DND-41 (cell line): ENCODE results near the gene RNF14.
A peak's percentile ranks its signal among the peaks of the same experiment; 100 is the strongest.
"Not testable (repeated sequence)": the region's sequence is repeated elsewhere in the genome, so short reads cannot be mapped to it uniquely, and the experiment has no call there.

Experiments
- ATAC-seq: fragments of 200-7000 bp; cut with Tn5 transposase; 3 replicates; pipeline ENCODE4 v1.9.1; 2021; ENCODE audit warnings: low read depth; ENCODE audit not compliant: insufficient read depth
- DNase-seq: peaks from one replicate; pipeline ENCODE4 v3.0.0-alpha.2; 2020
- H2AFZ ChIP-seq: 2 replicates; pipeline ENCODE4 v1.6.0; 2012; ENCODE audit warnings: low read depth, low read length
- H3K27ac ChIP-seq: 2 replicates; pipeline ENCODE4 v1.5.1; 2012; ENCODE audit warnings: low read length, inconsistent platforms
- H3K27me3 ChIP-seq: fragments of 200-600 bp; sonication (generic); 2 replicates; pipeline ENCODE4 v1.6.0; 2012; ENCODE audit warnings: low read length, mild to moderate bottlenecking, inconsistent platforms; ENCODE audit not compliant: insufficient read depth, poor library complexity
- H3K36me3 ChIP-seq: 2 replicates; pipeline ENCODE4 v1.5.1; 2012; ENCODE audit warnings: low read length, inconsistent platforms; ENCODE audit not compliant: insufficient read depth
- H3K4me1 ChIP-seq: 2 replicates; pipeline ENCODE4 v1.5.1; 2012; ENCODE audit warnings: mild to moderate bottlenecking, low read length; ENCODE audit not compliant: insufficient read depth
- H3K4me2 ChIP-seq: 2 replicates; pipeline ENCODE4 v1.6.0; 2012; ENCODE audit warnings: mild to moderate bottlenecking, moderate library complexity, low read length, inconsistent platforms; ENCODE audit not compliant: insufficient read depth
- H3K4me3 ChIP-seq, 2 experiments: fragments of 200-600 bp in 1 of 2; shearing (Covaris generic) in 1 of 2; 2 replicates each; pipeline ENCODE4 v1.5.1; 2012 to 2016; ENCODE audit warnings: inconsistent platforms in 2 of 2, low read length in 2 of 2, mild to moderate bottlenecking in 2 of 2, low read depth in 1 of 2, moderate library complexity in 1 of 2
- H3K79me2 ChIP-seq: 2 replicates; pipeline ENCODE4 v1.6.0; 2012; ENCODE audit warnings: low read length, inconsistent platforms; ENCODE audit not compliant: insufficient read depth
- H3K9ac ChIP-seq: 2 replicates; pipeline ENCODE4 v1.6.0; 2012; ENCODE audit warnings: low read depth, mild to moderate bottlenecking, inconsistent platforms, low read length, moderate library complexity
- H3K9me3 ChIP-seq: 2 replicates; pipeline ENCODE4 v1.5.1; 2012; ENCODE audit warnings: low read length, moderate library complexity, mild to moderate bottlenecking, inconsistent platforms; ENCODE audit not compliant: insufficient read depth, severe bottlenecking
- H4K20me1 ChIP-seq: 2 replicates; pipeline ENCODE4 v1.6.0; 2012; ENCODE audit warnings: low read length; ENCODE audit not compliant: insufficient read depth
- CTCF ChIP-seq: IDR thresholded peaks from 2 replicates; pipeline ENCODE4 v1.5.1; 2012; ENCODE audit warnings: borderline replicate concordance, low read length, moderate library complexity, mild to moderate bottlenecking; ENCODE audit not compliant: poor library complexity, severe bottlenecking; ENCODE audit errors: extremely low read depth
- EZH2 ChIP-seq: IDR thresholded peaks from 3 replicates; pipeline ENCODE4 v1.6.1; 2012; ENCODE audit warnings: borderline replicate concordance, low read depth, mild to moderate bottlenecking, moderate library complexity, low read length, inconsistent platforms; ENCODE audit not compliant: severe bottlenecking

RNF14 gene

GRCh38 chr5:141968914-141969608 is at the start of gene RNF14:
TSS of gene RNF14 (plus strand) at chr5:141969105. CDS start at chr5:141973589, 4,484 bp downstream.
- no peak for TF ChIP-seq EZH2
- TF ChIP-seq CTCF = peak; percentile 96
- peaks cover 24% of the 10 kb centered on the region for H3K36me3 ChIP-seq
- peaks cover 23% of the 10 kb centered on the region for H3K4me1 ChIP-seq
- H4K20me1 ChIP-seq = no peaks in the 10 kb centered on the region
- peak; percentile 95 for DNase-seq
- peaks cover 38% of the 10 kb centered on the region for H3K79me2 ChIP-seq
- H3K27ac ChIP-seq = peak within 1 kb of the TSS; percentile 97
- no peaks in the 10 kb centered on the region for H3K27me3 ChIP-seq
- ATAC-seq = peak; percentile 96
- peak within 1 kb of the TSS; percentile 98 for H3K9ac ChIP-seq
- peak within 1 kb of the TSS; percentile 97 for H2AFZ ChIP-seq
- H3K9me3 ChIP-seq = no peaks in the 10 kb centered on the region
- H3K4me3 ChIP-seq = peak within 1 kb of the TSS; percentile 92 to 94
- H3K4me2 ChIP-seq = peak within 1 kb of the TSS; percentile 91

GRCh38 chr5:141919218-141920119 is 49.4 kb upstream of the RNF14 start:
- TF ChIP-seq CTCF (no peak), EZH2 (no peak)
- H3K79me2 ChIP-seq = peaks cover 3% of the 10 kb centered on the region
- H2AFZ ChIP-seq = no peak overlapping the region
- H3K4me1 ChIP-seq = peaks cover 15% of the 10 kb centered on the region
- H3K9me3 ChIP-seq = no peaks in the 10 kb centered on the region
- H3K9ac ChIP-seq = no peak overlapping the region
- no peak overlapping the region for H3K27ac ChIP-seq
- peaks cover under 1% of the 10 kb centered on the region for H3K27me3 ChIP-seq
- no peaks in the 10 kb centered on the region for H4K20me1 ChIP-seq
- no peak for ATAC-seq
- DNase-seq = no peak
- H3K4me3 ChIP-seq = no peak overlapping the region
- no peak overlapping the region for H3K4me2 ChIP-seq
- no peaks in the 10 kb centered on the region; the same call in 1 of the 2 replicates for H3K36me3 ChIP-seq

GRCh38 chr5:141920771-141921170 is 48.1 kb upstream of the RNF14 start:
- no peak for ATAC-seq
- no peaks in the 10 kb centered on the region for H3K27me3 ChIP-seq

GRCh38 chr5:141922827-141923447 is 46.0 kb upstream of the RNF14 start:
- Histone ChIP-seq H3K27ac (peak overlapping the region; percentile 89), H3K9ac (peak overlapping the region; percentile 71), H3K4me3 (peak overlapping the region; percentile 54 to 76), H3K36me3 (peaks cover 27% of the 10 kb centered on the region), H2AFZ (peak overlapping the region; percentile 81), H3K4me1 (peaks cover 22% of the 10 kb centered on the region), H3K4me2 (peak overlapping the region; percentile 92)
- DNase-seq, H3K79me2 ChIP-seq, ATAC-seq, H4K20me1 ChIP-seq, H3K9me3 ChIP-seq, H3K27me3 ChIP-seq: not testable (repeated sequence)

More at GRCh38 chr5:141920771-141921170, 48.1 kb upstream of the RNF14 start:
- Histone ChIP-seq H3K36me3 (peaks cover 5% of the 10 kb centered on the region), H3K4me2 (no peak overlapping the region), H3K79me2 (peaks cover 9% of the 10 kb centered on the region), H2AFZ (no peak overlapping the region), H3K27ac (no peak overlapping the region), H3K9me3 (no peaks in the 10 kb centered on the region), H4K20me1 (peaks cover 3% of the 10 kb centered on the region; the same call in 1 of the 2 replicates), H3K4me3 (no peak overlapping the region), H3K4me1 (peaks cover 22% of the 10 kb centered on the region), H3K9ac (no peak overlapping the region)
- DNase-seq = no peak
- TF ChIP-seq CTCF (no peak), EZH2 (no peak)
